B cell (primary cell): Measurements from ENCODE around the gene LILRB3.
"Not testable (repeated sequence)": the region's sequence is repeated elsewhere in the genome, so short reads cannot be mapped to it uniquely, and the experiment has no call there.

Experiments used
- CTCF ChIP-seq: fragments of 200-600 bp; IDR thresholded peaks from one replicate; pipeline ENCODE4 v1.8.0; 2022; ENCODE audit warnings: antibody characterized with exemption, mild to moderate bottlenecking
- EZH2 ChIP-seq: IDR thresholded peaks from 2 replicates; pipeline ENCODE4 v1.6.1; 2012; ENCODE audit warnings: borderline replicate concordance, low read depth, mild to moderate bottlenecking, moderate library complexity, low read length; ENCODE audit not compliant: insufficient read depth, poor library complexity, severe bottlenecking

GRCh38 chr19:54171736-54172431 is 50.9 kb downstream of the LILRB3 start:
- TF ChIP-seq CTCF, EZH2: not testable (repeated sequence)
